ENCODE results near the gene RTTN. TPM values are rescaled to one million over a fixed set of nuclear protein-coding genes. Genes with fewer than 3 reads are reported as not detected.

Gene RTTN
- total and polyA plus RNA-seq, 2 donors (not counting 3 experiments of a cell fraction or from before 2014, with no cell fraction given), result 3.1 to 17.4 TPM

- CTCF ChIA-PET, result no interaction called here
- no peak overlapping the region for H2AFZ ChIP-seq (ENCODE audit: low read depth, low read length)
- H3K27ac ChIP-seq (ENCODE audit: insufficient read depth, low read depth, low read length), result no peak overlapping the region
- TF ChIP-seq MYC (IDR thresholded peaks at IDR 0.05; ENCODE audit: low read depth, low read length), result no peak
- TF ChIP-seq POLR2A (IDR thresholded peaks at IDR 0.05; ENCODE audit: low read depth, low read length), result no peak
- TF ChIP-seq POLR2AphosphoS5 (IDR thresholded peaks at IDR 0.05; ENCODE audit: insufficient read depth, low read depth, low read length), result no peak
- no peak for TF ChIP-seq GATA2 (IDR thresholded peaks at IDR 0.05; ENCODE audit: insufficient read depth, insufficient read length, low read depth, low read length)
- no peak for TF ChIP-seq EZH2 (IDR thresholded peaks at IDR 0.05; ENCODE audit: borderline replicate concordance, low read depth, low read length, severe bottlenecking)
- TF ChIP-seq MAX (IDR thresholded peaks at IDR 0.05; ENCODE audit: insufficient read depth, insufficient read length), result no peak
- no peak for TF ChIP-seq JUN (IDR thresholded peaks at IDR 0.05; ENCODE audit: borderline replicate concordance, insufficient read depth, insufficient read length, low read depth)
- TF ChIP-seq, protein P1, sequence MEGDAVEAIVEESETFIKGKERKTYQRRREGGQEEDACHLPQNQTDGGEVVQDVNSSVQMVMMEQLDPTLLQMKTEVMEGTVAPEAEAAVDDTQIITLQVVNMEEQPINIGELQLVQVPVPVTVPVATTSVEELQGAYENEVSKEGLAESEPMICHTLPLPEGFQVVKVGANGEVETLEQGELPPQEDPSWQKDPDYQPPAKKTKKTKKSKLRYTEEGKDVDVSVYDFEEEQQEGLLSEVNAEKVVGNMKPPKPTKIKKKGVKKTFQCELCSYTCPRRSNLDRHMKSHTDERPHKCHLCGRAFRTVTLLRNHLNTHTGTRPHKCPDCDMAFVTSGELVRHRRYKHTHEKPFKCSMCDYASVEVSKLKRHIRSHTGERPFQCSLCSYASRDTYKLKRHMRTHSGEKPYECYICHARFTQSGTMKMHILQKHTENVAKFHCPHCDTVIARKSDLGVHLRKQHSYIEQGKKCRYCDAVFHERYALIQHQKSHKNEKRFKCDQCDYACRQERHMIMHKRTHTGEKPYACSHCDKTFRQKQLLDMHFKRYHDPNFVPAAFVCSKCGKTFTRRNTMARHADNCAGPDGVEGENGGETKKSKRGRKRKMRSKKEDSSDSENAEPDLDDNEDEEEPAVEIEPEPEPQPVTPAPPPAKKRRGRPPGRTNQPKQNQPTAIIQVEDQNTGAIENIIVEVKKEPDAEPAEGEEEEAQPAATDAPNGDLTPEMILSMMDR (IDR thresholded peaks at IDR 0.05; ENCODE audit: extremely low read depth in 1 of 2, insufficient read depth in 1 of 2, low read depth in 1 of 2, low read length in 2 of 2), result no peak
- no peak for TF ChIP-seq FOS (IDR thresholded peaks at IDR 0.05; ENCODE audit: borderline replicate concordance, insufficient read depth, low read length)
- peaks cover 0 to 3% of the 10 kb centered on the region in 2 experiments for H3K36me3 ChIP-seq (ENCODE audit: control insufficient read depth in 2 of 2, extremely low read depth in 1 of 2, insufficient read depth in 2 of 2, low read length in 2 of 2)
- no peaks in the 10 kb centered on the region for H4K20me1 ChIP-seq (replicated peaks; ENCODE audit: control insufficient read depth, extremely low read depth, insufficient read depth, low read length)
- H3K4me2 ChIP-seq (ENCODE audit: insufficient read depth, low read length), result no peak overlapping the region
- no peak overlapping the region for H3K9ac ChIP-seq (replicated peaks; ENCODE audit: extremely low read depth, insufficient read depth, low read length)
- no TSS peak for BruUV-seq (replicated peaks)
- DNase-seq (ENCODE audit: low read depth, low spot score) (no peak), FAIRE-seq (no peak)
- H3K4me1 ChIP-seq (ENCODE audit: control insufficient read depth, extremely low read depth, insufficient read depth, low read length), result no peaks in the 10 kb centered on the region
- intact Hi-C loops (cut with micrococcal nuclease) (no loop called here), dilution Hi-C loops (cut with MboI; ENCODE audit: extremely low pct_ligation_motif_present, low sequenced_read_pairs) (no loop called here)
- no peak overlapping the region for H3K4me3 ChIP-seq (replicated peaks in 1 of 3; ENCODE audit: insufficient read depth in 1 of 3, low read depth in 1 of 3, low read length in 3 of 3)
- POLR2A ChIA-PET, result no interaction called here
- H3K79me2 ChIP-seq (ENCODE audit: control insufficient read depth, insufficient read depth, low read length), result no peaks in the 10 kb centered on the region
- H3K9me1 ChIP-seq (replicated peaks; ENCODE audit: control insufficient read depth, extremely low read depth, insufficient read depth, low read length), result no peaks in the 10 kb centered on the region
- no peaks in the 10 kb centered on the region for H3K27me3 ChIP-seq (ENCODE audit: control insufficient read depth in 2 of 2, insufficient read depth in 2 of 2, low read length in 2 of 2)
- no peaks in the 10 kb centered on the region for H3K9me3 ChIP-seq (replicated peaks; ENCODE audit: control insufficient read depth, insufficient read depth, low read length)
Measured at GRCh38 chr18:70158992-70159717, 46.3 kb downstream of the RTTN start.
